Hepatocyte (in vitro differentiated cells): ENCODE results near the gene KIF18B.

ENCODE experiments used
- EZH2 ChIP-seq: fragments of 200-600 bp; sonication (generic); IDR thresholded peaks from 2 replicates; pipeline ENCODE4 v1.6.1; 2016; ENCODE audit warnings: antibody characterized with exemption, mild to moderate bottlenecking, borderline replicate concordance
- TF ChIP-seq, protein P1 (sequence below): fragments of 200-600 bp; sonication (generic); IDR thresholded peaks from 2 replicates; pipeline ENCODE4 v1.5.1; 2016; ENCODE audit warnings: antibody characterized with exemption, mild to moderate bottlenecking; ENCODE audit not compliant: poor library complexity

DNA sequence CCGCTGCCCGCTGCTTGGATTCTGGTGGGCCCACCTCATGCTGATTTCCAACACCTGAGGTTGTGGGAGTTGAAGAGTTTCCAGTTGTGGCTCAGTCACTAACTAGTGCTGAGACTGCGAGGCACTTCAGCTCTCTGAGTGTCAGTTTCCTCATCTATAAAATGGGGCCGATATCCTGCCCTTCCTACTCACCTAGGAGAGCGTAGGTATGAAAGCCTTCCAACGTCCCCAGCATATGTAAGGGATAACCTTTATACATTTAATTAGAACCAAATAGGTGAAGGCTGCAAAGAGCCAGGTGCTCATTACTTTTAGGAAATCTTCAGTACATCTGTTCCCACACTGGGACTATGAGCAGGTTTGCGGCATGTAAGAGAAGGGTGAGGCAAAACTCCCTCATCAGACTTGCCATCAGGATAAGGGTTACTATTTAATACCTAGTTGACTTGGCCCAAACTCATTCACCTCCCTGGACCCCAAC, 782 bp upstream of the KIF18B start:
- TF ChIP-seq, protein P1, sequence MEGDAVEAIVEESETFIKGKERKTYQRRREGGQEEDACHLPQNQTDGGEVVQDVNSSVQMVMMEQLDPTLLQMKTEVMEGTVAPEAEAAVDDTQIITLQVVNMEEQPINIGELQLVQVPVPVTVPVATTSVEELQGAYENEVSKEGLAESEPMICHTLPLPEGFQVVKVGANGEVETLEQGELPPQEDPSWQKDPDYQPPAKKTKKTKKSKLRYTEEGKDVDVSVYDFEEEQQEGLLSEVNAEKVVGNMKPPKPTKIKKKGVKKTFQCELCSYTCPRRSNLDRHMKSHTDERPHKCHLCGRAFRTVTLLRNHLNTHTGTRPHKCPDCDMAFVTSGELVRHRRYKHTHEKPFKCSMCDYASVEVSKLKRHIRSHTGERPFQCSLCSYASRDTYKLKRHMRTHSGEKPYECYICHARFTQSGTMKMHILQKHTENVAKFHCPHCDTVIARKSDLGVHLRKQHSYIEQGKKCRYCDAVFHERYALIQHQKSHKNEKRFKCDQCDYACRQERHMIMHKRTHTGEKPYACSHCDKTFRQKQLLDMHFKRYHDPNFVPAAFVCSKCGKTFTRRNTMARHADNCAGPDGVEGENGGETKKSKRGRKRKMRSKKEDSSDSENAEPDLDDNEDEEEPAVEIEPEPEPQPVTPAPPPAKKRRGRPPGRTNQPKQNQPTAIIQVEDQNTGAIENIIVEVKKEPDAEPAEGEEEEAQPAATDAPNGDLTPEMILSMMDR: no peak
- TF ChIP-seq EZH2: no peak
